RPMI7951 (cell line): ENCODE measurements around the gene SFTPD. TPM values are rescaled to one million over a fixed set of nuclear protein-coding genes. Genes with fewer than 3 reads are reported as not detected.
A peak's percentile ranks its signal among the peaks of the same experiment; 100 is the strongest.
"Not testable (repeated sequence)": the region's sequence is repeated elsewhere in the genome, so short reads cannot be mapped to it uniquely, and the experiment has no call there.

Experiments
- DNase-seq: peaks from one replicate; pipeline ENCODE4 v3.0.0-alpha.2; 2012; ENCODE audit warnings: low read depth
- total RNA-seq: library from RNA; depleted of rRNA; stranded (reverse); fragments of >200 nt; shearing (Covaris generic); gene quantifications from 2 replicates; pipeline ENCODE4 v1.2.3, GENCODE V29; 2014; rRNA removed

Gene SFTPD
- not detected in 2 replicates for total RNA-seq

- DNase-seq, result no peak
Observed at GRCh38 chr10:79948976-79949722, at the start of gene SFTPD. Gene SFTPD, minus strand, starts transcription at chr10:79949105. Its CDS starts 2,446 bp downstream, at chr10:79946659.

- no peak for DNase-seq
Observed at GRCh38 chr10:79995979-79996634, 47.2 kb upstream of the SFTPD start.

GRCh38 chr10:79994556-79994955, 45.7 kb upstream of the SFTPD start:
- DNase-seq, result peak; percentile 3

- not testable (repeated sequence) for DNase-seq
Observed at GRCh38 chr10:79988199-79988598, 39.3 kb upstream of the SFTPD start.

DNA sequence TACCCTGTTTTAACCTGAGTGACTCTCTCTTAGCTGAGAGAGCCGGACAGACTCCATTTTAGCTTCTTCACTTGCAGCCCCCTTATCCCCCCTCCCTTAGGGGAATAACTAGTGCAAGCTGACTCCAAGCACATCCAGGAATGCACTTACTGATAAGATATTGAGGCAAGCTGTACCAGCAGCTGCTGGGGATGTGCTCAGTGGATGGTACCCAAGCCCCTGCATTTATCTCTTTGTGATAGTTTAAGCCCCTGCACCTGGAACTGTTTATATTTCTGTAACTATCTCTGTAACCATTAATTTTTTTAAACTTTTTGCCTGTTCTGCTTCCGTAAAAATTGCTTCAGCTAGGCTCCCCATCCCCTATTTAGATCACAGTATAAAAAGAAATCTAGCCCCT, 37.8 kb upstream of the SFTPD start:
- DNase-seq, result not testable (repeated sequence)

DNA sequence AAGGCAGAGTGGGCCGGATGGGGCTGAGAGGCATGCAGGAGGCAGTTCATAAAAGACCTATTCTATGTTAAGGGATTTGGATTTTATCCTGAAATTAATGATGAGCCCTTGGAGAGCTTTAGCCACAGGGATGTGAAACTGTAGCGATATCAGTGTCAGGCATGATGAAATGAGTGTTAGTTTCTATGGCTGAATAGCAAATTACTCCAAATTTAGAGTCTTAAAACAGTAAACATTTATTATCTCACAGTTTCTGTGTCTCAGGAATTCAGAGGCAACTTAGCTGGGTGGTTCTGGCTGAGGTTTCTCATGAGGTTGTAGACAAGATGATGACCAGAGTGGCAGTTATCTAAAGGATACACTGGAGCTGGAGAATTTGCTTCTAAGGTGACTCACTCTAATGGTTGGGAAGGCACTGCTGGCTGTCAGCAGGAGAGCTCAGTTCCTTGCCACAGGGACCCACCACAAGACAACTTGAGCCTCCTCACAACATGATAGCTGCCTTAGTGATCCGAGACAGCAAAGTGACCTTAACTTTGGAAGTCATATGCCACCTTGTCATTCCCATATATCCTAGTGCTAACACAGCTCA, 36.7 kb upstream of the SFTPD start:
- no peak for DNase-seq

GRCh38 chr10:79984851-79985250, 35.9 kb upstream of the SFTPD start:
- DNase-seq, result no peak

- no peak for DNase-seq
Observed at GRCh38 chr10:79983286-79983909, 34.5 kb upstream of the SFTPD start.

DNA sequence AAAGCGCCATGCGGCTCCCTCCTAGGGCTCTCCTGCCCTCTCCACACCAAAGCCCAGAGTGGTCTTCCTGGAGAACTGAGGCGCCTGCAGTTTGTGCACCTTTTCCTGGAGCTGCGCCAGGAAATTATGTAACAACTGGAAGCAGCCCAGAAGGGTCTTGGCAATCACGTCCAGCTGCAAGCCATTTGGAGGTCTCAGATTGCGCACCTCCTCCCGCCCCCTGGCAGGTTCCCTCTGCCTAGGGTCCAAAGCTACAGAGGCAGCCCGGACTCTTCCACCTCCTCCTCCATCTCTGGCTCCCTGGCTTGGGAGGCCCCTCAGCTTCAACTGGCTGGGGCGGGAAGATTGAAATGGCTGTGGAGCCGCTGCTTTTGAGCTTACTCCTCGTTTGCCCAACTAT, 34.0 kb upstream of the SFTPD start:
- DNase-seq, result no peak

DNA sequence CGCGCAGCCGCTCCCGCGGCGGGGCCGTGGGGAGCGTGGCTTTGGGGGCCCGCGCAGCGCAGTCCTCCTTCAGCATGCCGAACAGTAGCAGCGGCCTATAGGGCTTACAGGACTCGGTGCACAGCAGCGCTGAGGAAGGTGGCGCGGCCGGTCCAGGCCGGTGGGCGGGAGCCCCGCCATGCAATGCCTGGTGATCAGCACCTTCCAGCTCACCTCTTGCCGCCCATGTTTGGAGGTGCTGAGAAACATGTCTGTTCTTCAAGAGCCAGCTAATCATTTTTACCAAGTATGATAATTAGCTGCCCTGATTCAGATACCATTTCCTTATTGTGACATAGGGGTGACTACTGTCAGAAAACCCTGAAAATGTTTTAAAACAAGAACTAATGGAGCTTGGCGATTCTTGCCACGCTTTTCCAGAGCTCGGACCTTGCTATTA, 33.5 kb upstream of the SFTPD start:
- no peak for DNase-seq

DNA sequence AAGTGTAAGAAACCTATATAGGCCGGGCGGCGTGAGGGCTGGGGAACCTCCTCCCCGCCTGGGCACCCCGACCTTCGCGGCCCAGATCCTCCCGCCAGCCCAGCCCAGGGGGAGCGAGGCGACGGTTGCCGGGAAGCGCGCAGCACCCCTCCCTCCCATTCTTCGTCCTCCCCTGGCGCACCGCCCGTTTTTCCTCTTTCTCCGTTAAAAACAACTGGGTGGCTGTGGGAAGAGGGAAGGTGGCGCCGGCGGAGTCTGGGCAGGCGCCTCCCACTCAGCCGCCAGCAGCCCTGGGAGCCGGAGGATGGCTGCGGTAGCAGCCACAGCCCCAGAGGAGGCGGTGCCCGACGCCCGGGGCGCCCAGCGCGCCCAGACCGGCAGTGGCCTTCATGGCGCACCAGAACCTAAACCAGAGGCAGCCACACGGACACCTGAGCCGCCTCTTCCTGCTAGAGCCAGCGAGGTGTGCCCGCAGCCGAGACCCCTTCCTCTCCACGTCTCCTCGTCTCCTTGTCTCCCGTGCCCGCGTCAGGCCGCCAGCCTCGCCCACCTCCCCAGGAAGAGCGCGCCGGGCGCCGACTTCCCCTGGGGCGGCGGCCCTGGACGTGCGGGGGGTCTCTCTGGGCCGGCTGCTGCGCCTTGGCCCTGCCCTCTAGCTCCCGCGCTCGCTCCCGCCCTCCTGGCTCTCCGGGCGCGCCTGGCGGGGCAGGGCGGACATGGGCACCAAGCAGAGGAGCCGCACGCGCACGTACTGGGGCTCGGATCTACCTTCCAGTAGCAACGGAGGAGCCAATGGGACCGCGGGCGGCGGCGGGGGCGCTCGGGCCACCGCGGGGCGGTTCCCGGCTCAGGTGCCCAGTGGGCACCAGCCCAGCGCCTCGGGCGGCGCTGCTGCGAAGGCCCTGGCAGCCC, 32.8 kb upstream of the SFTPD start:
- DNase-seq, result peak; percentile 45

- no peak for DNase-seq
Observed at GRCh38 chr10:79980711-79981110, 31.8 kb upstream of the SFTPD start.

- no peak for DNase-seq
Observed at GRCh38 chr10:79979976-79980687, 31.2 kb upstream of the SFTPD start.

DNA sequence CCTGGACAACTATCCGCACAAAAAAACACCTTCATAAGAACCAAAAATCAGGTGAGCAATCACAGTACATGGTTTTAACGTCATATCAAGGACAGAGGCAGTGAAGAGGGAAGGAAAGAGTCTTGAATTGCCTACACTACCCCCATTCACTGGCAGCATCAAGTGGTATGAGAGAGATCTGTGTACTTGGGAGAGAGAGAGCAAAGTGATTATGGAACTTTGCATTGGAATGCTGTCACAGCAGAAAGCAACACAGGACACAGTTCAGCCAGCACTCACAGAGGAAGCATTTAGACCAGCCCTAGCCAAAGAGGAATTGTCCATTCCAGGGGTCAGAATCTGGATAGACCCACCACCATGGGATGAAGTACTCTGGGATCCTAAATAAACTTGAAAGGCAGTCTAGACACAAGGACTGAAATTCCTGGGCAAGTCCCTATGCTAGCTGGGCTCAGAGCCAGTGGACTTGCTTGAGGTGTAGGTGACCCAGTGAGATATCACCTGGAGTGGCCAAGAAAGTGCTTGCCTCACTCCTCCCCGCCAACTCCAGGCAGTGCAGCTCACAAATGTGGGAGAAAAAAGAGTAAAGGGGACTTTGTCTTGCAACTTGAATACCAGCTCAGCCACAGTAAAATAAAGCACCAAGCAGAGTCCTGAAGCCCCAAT, 30.5 kb upstream of the SFTPD start:
- DNase-seq, result no peak

GRCh38 chr10:79976999-79977398, 28.1 kb upstream of the SFTPD start:
- DNase-seq, result no peak

DNA sequence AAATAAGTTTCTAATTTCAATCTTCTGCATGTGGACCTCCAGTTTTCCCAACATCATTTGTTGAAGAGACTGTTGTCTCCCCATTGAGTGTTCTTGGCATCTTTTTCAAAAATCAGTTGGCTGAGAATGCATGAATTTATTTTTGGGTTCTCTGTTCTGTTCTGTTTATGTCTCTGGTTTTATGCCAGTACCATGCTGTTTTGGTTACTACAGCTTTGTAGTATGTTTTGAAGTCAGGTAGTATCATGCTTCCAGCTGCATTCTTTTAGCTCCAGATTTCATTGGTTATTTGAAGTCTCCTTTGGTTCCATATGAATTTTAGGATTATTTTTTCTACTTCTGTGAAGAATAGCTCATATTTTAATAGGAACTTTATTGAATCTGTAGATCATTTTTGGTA, 21.2 kb upstream of the SFTPD start:
- no peak for DNase-seq

- no peak for DNase-seq
Observed at GRCh38 chr10:79947787-79948424, 999 bp downstream of the SFTPD start.

DNA sequence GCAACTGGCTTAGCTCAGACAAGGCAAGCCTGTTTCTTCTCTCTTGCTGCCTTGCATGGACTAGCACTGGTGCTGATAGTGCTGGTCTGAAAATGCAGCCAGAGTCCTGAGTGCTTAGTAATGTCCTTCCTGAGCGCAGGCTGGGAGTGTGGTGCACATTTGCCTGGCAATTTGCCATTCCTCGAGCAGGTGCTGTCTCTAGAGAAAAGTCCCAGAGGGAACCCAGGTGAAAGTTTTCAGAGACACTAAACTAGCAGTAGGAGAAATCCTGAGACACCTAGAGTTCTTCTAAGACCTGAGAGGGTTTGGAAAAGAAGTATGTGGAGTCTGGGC, 1.9 kb downstream of the SFTPD start:
- no peak for DNase-seq

DNA sequence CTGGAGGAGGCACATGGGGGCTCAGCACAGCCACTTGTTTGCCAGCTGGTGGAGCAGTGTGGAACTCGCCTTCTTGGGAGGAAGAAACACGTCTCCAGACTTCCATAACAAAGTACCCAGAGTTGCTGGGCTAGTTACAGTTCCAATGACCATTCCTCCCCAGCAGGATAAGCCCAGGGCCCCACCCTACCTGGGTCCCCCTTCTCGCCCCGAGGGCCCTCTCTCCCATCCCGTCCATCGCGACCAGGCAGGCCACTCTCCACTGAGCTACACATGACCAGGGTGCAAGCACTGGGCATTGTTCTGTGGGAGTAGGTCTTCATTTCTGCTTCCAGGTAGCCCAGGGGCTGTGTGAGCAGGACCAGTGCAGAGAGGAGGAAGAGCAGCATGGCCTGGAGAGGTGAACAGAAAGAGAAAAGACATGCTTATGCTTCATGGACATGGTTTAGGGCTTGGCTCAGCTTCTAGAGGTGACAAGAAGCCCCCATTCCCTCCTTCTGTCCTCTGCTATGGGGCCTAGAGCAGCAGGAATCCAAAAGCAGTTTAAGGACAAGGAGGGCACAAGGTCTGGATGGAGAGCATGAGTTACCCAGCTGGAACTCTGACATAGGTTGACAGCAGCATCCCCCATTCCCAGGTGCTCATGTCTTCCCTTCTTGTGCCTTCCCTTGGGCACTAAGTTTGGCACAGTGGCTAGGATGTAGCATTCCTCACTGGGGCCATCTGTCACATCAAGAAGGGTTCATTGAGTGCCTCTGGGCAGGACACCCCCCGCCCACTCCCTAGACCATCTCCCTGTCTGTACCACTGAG, 2.4 kb downstream of the SFTPD start:
- no peak for DNase-seq
